ENCODE results near the gene GRPR.
"Not testable (repeated sequence)": the region's sequence is repeated elsewhere in the genome, so short reads cannot be mapped to it uniquely, and the experiment has no call there.

The GRPR gene

DNA sequence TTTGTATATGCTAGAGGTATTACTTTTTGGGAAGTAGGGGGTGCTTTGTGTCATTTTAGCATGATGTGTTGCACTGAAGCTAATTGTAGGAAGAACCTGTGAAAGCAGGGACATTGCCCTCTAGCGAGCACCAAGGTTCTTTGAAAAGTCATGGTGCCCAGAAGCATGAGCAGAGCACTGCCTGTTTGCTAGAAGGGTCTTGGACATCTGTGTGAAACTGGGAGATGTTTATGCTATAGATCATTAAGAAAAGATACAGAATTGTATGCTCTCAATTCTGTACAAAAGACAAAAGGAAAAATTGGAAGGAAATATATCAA lies 14.7 kb downstream of the GRPR start:
- DNase-seq = no peak

DNA sequence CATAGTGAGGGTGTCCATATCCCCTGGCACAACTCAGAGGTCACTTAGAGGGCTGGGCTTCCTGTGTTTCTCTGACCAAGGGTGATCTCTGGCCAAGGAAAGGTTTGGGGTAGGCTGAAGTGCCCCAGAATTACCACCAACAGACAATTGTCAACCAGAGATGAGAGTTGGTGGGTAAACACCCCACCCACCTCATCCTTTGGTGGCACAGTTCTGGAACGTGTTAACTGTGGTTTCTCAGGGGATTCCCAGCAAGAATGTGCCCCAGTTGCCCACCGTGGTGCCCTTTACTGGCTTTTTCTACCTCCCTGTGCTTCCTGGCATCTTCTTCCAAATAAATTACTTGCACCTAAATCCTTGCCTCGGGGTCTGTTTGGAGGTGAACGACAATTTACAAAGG lies 17.1 kb downstream of the GRPR start:
- no peak for DNase-seq

DNA sequence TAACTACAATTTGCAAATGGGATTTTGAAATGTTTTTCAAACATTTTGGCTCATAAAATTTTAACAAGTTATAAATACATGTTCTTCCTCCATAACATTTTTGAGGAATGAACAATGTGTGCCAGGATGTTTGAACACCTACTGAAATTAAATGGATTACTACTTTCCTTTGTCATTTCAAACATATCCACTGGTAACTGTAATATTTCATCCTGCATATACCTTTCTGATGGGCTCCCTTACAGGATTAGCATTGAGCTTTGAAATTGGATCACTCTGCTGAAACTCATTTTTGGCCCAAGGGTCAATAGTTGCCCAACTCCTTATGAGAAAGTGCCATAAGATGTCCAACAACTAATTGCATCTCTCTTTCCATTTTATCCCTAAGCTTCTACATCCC lies 17.6 kb downstream of the GRPR start:
- no peak for DNase-seq

DNA sequence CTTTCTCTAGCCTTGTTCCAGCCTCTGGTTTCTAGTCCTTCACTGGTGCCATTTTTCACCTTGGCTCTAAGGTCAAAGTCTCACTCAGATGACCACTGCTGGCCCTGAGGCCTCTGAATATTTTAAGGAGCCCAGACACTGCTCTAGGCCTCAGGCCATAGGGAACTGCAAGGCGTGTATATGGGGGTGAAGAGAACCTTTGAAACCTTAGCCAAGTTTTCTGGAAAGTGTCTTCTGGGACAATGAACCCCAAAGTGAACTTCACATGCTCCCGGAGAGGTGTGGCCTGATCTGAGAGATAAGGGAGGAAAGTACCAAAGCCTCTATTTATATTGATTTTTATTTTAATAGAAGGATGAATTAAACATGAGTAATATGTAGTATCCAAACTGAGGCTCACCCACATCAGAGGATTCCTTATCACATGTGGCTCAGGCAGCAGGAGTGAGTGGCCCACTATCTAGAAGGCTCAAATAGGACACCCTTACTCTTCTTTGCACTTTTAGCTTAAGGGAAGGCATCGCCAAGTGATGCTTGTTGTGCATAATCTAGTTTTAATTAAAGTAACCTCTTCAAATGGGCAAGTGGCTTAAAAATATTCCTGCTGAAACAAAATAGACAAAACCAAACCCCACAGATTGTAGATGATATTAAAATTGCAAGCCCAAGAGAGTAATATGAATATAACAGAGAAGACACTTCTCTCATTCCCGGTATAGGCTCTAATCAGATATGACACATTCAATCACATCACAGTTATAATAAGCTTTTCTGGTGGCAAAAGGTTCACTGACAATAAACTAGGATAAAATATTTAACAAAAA lies 18.3 kb downstream of the GRPR start:
- no peak for DNase-seq

DNA sequence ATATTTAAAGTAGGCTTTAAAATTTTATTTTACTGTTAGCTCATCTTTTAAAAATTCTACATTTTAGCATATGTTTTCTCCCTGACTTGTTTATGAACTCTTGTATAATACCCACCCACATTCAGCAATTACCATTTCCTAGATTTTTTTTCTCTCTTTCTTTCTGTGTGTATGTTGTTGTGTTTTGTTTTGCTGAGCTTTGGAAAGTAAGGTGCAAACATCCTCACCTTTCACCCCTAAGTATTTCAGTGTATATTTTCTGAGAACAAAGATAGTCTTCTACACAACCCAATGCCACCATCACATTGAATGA lies 18.8 kb downstream of the GRPR start:
- no peak for DNase-seq

DNA sequence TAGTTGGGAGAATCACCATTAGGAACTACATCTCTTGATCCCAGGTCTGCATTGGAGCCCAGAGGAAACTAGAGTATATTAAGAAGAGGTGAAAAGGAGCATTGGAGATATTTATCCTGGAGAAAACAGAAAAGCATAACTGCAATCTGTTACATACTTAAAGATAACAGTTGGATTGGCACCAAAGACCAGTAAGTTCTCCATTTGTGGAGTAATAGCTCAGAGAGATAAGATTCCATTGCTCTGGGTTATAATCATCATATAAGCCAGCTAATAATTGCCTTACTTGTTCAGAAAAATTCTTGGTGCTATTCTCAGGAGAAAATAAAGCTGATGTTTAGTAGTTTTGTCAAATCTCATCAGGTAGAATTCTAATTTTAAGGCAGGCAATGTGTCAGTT lies 20.6 kb downstream of the GRPR start:
- no peak for DNase-seq

DNA sequence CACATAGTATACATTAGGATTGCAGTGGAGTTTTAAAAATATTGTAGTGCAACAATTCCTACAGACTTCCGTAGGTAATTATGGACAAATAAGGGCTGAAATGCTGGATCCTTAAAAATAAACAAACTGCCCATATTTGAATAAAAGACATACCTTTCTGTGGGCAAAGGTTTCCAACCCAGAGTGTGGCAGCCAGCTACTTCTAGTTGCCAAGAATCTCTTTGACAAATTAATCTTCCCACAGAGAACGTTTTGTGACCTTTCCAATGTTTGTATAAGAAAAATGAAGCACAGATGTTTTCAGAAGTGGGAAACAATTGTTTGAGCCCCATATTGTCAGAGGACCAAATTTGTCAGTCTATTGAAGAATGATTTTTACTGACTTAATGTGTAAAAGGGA lies 21.1 kb downstream of the GRPR start:
- DNase-seq = no peak

DNA sequence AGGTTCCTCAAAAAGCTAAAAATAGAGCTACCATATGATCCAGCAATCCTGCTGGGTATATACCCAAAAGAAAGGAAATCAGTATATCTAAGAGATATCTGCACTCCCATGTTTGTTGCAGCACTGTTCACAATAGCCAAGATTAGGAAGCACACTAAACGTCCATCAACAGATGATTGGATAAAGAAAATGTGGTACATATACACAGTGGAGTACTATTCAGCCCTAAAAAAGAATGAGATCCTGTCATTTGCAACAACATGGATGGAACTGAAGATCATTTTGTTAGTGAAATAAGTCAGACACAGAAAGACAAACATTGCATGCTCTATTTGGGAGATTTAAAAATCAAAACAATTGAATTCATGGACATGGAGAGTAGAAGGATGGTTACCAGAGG lies 21.7 kb downstream of the GRPR start:
- not testable (repeated sequence) for DNase-seq

DNA sequence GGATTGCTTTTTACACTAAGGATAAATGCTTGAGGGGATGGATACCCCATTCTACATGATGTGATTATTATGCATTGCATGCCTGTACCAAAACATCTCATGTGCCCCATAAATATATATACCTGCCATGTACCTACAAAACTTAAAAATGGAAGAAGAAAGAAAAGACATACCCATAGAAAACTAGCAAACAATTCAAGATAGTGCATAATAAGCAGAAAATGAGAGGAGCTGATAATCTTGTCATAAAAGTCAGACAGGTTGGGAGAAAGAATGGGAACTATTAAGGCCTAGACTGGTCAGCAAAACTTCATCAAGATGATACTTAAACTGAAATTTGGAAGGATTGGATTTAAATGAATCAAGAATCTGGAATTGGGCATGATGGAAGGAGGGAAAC lies 22.3 kb downstream of the GRPR start:
- no peak for DNase-seq

DNA sequence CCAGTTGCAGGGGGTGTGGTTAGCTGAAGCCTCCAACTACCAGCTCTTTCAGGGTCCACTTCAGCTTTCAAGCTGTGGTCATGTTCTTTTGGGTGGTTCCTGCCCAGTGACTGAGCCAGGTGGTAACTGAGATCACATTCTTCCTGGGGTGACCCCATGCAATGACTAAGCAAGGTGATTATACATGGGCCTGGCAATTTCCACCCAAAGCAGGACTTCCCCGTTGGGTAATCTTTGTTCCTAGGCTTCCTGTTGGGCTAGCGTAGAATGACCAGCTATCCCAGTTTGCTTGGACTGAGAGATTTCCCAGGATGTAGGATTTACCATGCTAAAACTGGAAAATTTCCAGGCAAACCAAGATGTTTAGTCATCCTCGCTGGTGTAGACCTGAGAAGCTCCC lies 25.5 kb downstream of the GRPR start:
- DNase-seq = no peak

DNA sequence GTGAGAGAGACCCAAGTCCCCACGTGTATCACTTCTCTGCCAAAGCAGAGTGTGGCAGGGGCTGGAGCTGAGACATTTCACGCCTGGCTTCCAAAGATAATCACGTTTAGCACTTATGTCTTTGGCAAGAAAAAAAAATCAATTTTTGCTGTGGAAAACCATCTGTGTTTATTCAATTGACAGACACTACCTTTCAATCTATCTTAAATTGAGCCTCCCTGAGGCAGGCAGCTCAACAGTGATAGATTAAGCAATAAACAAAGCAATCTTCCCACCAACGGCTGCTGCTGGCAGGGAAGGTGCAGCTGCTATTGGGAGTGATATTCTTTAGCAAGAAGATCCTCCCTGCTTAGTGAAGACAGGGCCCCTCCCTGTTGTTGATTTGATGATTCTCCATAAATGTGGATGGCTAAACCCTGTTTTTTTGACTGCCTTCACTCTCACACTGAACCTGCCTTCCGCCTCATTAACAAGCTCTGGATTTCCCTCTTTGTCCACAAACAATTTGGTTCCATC lies 32.3 kb downstream of the GRPR start:
- no peak for DNase-seq

DNA sequence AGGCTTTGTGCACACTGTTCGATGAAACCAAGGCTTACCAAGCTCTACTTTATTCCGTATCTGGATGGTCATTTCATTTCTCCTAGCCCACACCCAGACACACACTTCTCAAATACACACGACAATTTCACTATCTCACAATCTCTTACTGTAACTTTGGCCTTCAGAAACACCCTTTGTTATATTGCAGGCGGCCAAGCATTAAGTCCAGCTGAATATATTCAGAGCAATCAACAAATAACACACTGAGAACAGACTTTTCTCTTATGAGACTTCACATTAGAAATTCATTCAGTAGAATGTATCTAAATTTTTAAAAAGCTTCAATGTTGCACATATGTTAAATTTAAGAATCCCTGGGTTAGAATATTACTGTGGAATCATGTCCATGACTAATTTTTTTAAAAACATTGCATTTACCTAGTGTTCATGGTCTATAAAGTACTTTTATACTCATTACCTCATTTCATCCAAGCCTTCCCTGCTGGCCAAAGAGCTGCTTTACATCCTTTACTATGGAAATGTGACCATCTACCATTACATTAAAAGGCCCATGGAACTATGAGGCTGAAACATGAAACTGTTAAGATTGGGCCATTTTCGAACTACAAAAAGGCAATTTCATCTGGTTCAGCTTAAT lies 33.4 kb downstream of the GRPR start:
- DNase-seq = no peak

DNA sequence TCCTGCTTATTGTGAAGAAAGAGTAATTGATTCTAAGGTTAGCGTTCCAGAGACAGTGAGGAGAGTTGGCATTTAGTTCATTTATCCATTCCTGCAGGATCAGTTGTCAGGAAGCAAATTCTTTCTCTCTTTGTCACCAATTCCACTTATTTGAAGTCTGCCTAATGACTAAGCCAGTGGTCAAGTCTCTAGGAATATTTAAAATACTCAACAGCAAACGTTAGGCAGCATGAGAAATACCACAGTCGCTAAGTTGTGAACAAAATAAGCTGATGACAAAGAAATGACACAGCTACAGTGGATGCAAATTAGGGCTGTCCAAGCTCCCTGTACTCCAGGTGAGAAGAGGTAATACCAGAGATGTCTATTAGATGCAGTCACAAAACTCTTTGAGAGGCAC lies 37.4 kb downstream of the GRPR start:
- no peak for DNase-seq

DNA sequence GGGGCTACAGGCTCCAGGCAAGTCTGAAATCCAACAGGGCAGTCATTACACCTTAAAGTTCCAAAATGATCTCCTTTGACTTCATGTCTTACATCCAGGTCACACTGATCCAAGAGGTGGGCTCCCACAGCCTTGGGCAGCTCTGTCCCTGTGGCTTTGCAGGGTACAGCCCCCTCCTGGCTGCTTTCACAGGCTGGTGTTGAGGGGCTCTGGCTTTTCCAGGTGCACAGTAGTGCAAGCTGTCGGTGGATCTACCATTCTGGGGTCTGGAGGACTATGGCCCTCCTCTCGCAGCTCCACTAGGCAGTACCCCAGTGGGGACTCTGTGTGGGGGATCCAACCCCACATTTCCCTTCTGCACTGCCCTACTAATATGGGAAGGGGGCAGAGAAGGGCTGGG lies 37.8 kb downstream of the GRPR start:
- not testable (repeated sequence) for DNase-seq

DNA sequence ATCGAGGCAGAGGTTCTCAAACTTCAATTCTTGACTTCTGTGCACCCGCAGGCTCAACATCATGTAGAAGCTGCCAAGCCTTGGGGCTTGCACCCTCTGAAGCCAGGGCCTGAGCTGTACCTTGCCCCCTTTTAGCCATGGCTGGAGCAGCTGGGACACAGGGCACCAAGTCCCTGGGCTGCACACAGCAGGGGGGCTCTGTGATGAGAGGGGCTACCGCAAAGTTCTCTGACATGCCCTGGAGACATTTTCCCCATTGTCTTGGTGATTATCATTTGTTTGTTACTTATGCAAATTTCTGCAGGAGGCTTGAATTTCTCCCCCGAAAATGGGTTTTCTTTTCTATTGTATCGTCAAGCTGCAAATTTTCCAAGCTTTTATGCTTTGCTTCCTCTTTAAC lies 39.0 kb downstream of the GRPR start:
- no peak for DNase-seq

DNA sequence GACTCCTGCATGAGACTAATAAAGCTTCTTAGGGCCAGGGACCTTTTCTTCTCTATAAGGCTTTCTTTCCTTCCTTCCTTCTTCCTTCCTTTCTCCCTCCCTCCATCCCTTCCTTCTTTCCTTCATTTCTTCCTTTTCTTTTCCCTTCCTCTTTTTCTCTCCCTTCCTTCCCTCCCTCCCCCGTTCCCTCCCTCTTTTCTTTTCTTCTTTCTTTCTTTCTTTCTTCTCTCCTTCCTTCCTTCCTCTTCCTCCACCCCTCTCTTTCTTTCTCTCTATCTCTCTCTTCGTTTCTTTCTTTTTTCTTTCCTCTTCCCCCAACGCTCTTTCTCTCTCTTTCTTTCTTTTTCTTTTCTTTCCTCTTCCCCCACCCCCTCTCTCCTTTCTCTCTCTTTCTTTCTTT lies 41.4 kb downstream of the GRPR start:
- DNase-seq = no peak

DNA sequence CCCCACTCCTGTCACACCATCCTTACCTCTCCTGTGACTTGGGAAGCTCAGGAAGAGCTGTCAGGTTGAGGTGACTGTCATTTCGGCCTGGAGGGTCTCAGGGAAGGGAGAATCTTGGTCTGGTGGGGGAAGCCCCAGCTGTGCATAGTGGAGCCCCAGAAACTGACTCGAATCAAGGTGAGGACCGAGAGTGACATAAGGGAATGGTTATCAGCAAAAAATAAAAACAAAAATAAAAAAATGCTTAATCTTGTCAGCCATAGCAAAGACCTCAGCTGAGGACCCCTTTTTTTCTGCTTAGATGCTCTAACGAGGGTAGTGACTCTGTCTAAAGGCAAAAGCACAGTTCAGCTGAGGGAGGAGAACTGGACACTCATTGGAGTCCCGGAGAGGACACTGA lies 43.8 kb downstream of the GRPR start, which contains the start of gene MAGEB17:
Gene MAGEB17 (plus strand): TSS at position 301 of the 400 bp plus-strand sequence. CDS start 2,902 bp downstream, outside the sequence.
- DNase-seq = no peak

DNA sequence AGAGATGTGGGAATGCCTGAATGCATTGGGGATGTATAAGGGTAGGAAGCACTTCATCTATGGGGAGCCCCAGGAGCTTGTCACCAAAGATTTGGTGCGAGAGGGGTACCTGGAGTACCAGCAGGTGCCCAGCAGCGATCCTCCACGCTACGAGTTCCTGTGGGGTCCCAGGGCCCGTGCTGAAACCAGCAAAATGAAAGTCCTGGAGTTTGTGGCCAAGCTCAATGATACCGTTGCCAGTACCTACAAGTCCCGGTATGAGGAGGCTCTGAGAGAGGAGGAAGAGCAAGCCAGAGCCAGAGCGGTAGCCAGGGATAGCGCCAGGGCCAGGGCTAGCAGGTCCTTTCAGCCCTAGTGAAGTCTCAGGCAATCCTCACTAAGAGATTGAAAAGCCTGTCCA lies 47.7 kb downstream of the GRPR start:
- no peak for DNase-seq

DNA sequence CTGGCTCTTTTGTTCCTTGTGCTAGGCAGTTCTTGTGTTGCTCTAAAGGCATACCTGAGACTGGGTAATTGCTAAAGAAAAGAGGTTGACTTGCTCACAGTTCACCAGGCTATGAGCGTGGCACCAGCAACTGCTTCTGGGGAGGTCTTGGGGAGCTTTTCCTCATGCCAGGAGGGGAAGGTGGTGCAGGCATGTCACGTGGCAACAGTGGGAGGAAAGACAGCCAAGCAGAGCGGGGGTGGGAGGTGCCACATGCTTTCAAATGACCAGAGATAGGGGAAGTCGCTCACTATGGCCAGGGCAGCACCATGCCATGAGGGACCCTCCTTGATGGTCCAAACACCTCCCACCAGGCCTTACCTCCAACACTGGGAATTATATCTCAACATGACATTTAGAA lies 48.6 kb downstream of the GRPR start:
- DNase-seq = no peak

DNA sequence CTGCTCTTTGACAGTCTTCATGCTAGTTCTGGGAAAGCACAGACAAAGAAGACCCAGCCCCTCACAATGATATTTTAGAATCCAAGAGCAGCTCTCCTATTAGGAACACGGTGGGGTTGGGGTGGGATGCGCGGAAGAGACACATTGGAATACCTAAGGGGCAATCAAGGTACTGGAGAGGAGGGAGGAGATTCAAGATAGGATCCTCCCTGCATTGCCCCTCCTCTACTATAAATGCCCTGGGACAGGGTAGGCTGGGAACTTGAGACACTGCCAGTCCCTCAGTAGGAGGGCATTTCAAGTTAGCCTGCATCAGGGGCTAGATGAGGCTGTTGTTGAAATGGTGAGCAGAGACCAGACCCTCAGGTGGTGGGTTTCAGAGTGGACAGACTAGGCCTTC lies 49.0 kb downstream of the GRPR start:
- DNase-seq = no peak

DNA sequence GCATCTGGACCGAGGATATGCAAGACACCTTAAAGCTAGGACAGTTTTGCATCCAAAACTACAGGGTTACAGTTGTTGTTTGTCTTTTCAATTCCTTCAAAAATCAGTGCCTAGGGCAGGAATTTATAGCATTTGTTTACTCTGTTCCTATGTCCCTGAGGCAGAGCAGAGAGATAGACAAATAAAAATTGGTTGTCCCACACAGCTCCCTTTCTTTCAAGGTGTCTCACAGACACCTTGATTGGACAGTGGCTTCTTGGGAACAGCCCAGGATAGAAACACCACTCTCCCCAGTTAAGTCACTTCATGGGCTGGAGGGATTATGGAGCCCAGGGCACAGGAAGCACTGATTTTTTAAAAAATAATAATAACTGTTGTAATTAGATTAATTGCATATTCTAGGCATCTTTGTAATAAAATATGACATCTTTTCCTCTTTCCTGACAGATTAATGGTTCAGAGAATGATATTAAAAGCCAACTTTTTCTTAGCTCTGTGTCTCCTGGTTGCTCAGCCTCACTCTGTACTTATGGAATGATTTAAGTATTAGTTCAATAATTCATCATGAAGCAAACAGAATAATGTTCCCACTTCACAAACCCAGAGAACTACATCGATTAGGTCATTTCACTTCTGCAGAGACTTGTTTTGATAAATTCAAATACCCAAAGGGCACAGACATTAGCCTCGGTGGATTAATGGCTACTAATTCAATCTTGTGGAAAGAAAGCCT lies 52.1 kb downstream of the GRPR start:
- DNase-seq = no peak

DNA sequence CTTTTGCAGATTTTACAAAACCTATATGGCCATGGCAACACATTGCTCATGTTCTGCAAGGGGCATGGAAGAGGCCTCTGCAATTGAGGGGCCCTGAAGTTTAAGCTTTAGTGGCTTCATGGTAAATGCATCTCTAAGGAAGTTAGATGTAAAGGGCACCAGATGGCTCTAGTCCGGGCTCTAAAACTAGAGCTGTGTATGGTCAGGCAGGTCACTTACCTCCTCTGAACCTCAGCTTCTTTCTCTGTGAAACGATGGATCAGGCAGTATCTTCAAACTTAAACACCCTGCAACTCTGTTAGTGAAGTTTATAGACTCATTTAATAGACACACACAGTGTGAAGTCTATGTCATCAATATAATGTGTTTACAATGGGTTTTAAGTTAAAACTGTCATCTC lies 53.9 kb downstream of the GRPR start:
- DNase-seq = no peak

DNA sequence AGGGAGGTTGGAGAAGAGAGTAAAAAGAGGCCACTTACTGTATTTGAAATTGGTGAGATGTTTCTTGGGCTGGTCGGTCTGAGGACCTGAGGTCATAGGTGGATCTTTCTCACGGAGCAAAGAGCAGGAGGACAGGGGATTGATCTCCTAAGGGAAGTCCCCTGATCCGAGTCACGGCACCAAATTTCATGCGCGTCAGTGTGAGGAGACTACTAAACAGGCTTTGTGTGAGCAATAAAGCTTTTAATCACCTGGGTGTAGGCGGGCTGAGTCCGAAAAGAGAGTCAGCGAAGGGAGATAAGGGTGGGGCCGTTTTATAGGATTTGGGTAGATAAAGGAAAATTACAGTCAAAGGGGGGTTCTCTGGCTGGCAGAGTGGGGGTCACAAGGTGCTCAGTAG lies 60.5 kb downstream of the GRPR start:
- DNase-seq = not testable (repeated sequence)

DNA sequence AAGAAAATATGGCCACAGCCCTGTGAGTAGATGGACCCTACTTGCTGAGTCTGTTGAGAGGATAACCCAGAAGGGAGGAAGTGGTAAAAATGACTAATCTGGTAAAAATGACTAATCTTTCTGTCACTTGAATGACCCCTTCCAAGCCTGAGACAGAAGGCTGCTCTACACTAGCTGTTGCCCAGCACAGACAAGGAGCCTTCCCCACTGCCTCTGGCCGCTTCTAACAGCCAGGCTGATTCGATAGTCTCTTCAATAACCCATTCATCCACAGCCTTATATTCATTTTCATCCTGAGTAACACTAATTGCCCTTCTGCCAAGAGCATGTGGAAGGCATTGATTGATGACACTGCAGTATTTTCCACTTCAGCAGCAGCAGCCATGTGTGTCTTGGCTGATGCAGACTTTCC lies 62.4 kb downstream of the GRPR start:
- DNase-seq = no peak
